ENCODE measurements around the gene RPL36AL.

Gene RPL36AL

DNA sequence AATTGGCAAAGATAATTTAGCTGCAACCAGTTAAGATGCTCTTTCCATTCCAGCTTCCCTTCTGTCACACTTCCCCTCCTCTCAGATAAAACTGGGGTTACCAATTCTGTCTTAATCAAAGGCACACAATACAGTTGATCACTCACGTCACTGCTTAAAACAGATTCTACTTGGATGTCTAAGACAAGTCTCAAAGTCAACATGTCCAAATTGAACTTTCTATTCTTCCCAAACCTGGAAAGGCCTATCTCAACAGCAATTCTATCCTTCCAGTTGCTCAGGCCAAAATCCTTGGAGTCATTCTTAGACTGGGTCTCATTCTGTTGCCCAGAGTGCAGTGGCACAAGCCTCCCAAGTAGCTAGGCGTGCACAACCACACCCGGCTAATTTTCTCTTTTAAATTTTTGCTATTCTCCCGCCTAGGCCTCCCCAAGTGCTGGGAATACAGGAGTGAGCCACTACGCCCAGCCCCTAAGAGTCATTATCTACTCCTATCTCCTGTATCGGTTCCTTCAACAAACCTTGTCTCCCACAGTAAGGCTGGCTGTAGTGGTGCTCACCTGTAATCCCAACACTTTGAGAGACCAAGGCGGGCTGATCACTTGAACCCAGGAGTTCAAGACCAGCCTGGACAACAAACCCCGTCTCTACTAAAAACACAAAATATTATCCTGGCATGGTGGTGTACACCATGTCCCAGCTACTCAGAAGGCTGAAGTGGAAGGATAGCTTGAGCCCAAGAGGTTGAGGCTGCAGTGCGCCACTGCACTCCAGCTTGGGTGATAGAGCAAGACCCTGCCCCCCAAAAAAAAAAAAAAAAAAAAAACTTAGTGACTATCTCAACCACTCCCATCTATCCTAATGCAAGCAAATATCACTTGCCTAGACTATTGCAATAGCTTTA lies 39.0 kb downstream of the RPL36AL start:
- DNase-seq (ENCODE audit: low spot score) = no peak

- no peak for DNase-seq (ENCODE audit: low spot score)
Measured at GRCh38 chr14:49579841-49580240, 40.6 kb downstream of the RPL36AL start.

DNA sequence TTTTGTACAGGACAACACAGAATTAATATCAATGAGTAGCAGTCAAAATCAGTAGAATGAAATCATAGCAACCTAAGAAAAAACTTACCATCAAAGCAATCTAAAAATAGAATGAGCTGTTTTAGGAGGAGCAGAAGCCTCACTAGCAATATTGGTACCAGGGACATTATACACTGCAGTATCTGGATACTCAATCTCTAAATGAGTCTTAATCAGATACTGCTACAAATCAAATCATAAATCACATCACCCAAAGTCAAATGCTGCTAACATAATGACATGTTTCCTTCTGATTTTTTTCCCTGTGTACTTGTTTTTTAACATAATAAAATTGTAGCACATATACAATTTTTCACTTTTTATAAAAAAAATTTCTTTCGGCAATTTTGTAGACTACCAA lies 42.3 kb downstream of the RPL36AL start:
- DNase-seq (ENCODE audit: low spot score) = no peak

DNA sequence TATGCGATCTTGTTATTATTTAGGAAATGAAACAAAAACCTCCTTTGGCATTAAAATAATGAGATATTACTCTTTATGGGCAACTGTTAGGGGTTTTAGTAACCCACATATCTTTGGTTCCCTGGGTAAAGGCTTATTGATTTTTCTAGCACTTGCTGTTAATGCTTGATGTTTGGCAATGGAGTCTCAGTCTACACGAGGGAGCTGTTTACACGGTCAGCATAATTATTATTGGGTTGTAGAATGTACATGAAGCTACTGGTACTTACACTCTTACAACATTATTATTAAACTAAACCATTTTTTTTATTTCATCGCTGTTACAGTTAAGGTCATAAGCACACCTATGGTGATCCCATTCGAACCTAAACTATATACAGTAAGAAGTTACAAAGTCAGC lies 46.4 kb downstream of the RPL36AL start:
- no peak for DNase-seq (ENCODE audit: low spot score)

DNA sequence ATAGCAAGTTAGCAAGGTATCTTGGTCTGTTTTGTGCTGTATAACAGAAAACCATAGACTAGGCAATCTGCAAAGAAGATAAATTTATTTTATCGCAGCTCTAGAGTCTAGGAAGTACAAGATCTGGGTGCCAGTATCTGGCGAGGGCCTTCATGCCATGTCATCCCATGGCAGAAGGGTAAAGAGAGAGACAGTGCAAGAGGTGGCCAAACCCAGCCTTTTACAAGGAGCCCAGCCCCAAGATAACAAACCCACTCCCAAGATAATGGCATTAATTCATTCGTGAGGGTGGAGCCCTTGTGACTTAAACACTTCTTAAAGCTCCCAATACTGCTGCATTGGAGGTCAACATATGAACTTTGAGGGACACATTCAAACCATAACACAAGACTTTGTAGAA lies 51.1 kb downstream of the RPL36AL start:
- no peak for DNase-seq (ENCODE audit: low spot score)
